HG03342 (cell line): ENCODE measurements around the gene SHMT1.
"Not testable (repeated sequence)": the region's sequence is repeated elsewhere in the genome, so short reads cannot be mapped to it uniquely, and the experiment has no call there.

ENCODE experiments used
- ATAC-seq: cut with Tn5 transposase; IDR thresholded peaks from one replicate; pipeline ENCODE4 v1.9.1; 2021; ENCODE audit warnings: mild to moderate bottlenecking, moderate library complexity; ENCODE audit not compliant: unreplicated experiment

Gene SHMT1

DNA sequence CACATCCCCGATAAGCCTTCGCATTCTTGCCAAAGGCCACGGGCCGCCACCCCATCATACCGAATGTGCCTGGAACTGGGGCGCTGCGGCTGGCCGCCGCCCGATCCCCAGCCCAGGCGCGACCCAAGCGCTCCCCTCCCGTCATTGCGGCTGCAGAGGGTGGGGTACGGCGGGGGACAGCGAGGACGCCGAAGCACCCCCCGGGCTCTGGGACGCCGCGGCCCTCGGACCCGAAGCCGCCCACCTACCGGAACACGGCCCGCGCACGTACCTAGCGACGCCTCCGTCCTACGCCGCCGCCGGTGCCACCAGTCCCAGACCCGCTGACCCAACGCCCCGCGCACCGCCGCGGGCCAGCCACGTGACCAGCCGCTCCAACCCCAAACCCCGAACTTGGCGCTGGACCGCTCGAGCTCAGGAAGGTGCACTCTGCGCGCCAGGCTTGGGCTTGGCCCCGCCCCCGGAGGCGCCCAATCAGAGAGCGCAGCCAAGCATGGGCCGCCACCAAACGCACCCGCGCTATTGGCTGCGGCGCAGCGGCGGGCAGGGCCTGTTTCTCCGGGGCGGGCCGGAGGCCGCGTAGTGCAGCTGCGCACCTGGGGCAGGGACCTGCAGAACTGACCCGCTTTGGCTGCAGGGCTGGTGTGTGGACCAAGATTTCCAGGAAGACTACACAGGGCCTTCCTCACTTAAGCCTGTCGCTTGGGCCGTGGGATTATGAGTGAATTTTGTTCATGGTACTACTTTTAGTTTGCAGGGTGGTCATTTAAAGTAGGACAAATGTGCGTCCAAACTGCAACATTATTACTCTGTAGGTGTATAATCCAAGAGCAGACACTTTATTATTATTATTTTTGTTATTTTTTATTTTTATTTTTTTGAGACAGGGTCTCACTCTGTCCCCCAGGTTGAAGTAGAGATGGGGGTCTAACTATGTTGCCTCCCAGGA lies at the start of gene SHMT1:
TSS of gene SHMT1 (minus strand) at position 450 of the 949 bp plus-strand sequence. CDS start 7,569 bp downstream, outside the sequence.
- ATAC-seq = peak; percentile 97

DNA sequence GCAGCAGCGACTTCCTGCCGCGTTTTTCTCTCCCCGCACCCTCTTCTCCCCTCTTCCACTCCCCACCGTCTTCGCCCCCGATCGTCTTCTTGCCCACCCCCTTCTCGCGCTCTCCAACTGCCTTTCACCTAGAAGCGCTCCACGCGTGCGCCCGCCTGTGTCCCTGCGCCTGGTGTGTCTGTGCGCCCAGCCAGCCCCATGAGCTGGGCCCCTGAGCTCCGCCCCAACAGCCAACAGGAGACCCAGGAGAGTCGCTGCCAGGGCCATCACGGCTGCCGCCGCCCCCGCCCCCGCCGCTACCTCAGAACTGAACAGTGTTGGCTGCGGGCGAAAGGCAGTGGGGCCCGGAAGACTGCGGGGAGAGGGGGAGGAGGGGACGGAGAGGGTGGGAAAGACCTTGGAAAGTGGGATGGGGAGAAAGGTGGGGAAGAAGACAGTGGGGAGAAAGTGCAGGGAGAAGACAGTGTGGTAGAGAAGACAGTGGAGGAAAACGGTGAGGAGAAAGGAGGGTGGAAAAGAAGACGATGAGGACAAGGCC lies 48.7 kb upstream of the SHMT1 start:
- peak; percentile 66 for ATAC-seq

DNA sequence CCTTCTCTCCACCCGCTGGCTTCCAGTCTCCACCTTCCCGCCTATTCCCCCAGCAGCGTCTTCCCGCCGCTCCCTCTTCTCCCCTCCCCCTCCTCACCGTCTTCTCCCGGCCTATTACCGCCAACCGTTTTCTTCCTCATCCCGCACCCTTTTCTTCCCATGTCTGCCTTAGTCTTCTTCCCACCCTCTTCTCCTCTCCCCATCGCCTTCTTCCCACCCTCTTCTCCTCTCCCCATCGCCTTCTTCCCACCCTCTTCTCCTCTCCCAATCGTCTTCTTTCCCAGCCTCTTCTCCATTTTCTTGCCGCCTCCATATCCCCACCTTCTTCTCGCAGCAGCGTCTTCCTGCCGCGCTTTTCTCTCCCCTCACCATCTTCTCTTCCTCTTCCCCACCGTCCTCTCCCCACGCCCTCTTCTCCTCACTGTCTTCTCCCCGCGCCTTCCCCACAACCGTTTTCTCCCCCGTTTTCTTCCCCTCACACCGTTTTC lies 48.1 kb upstream of the SHMT1 start:
- ATAC-seq = not testable (repeated sequence)

DNA sequence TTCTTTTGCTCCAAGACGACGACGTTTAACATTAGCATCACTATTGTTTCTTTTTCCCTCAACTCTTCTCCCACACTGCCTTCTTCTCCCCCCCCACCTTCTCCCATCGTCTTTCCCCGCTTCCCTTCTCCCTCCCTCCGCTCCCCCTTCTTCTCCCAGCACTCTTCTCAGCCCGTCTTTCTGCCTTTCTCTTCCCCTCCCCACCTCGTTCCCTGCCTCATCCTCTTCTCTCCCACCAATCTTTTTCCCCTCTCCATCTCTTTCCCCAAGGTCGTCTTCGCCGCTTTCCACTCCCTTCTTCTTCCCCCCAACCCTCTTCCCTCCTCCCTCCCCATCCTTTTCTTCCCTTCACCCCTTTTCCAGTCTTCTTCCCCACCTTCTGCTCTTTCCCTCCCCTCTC lies 47.4 kb upstream of the SHMT1 start:
- not testable (repeated sequence) for ATAC-seq

DNA sequence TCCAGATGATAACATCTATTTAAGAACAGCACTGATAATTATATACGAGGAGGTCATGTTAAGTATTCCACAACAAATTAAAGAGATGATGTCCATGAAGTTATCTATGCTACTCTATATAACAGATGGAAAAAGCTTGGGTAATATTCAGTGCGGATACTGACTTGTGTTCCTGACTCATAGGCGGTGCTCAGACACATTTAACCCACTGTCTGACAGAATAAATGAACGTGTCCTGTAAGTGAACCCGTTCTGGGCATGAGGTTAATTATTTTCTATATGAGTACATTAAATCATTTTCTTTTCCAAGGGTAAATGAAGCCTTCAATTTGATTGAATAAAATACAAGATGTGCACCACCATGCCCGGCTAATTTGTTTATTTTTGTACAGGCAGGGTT lies 46.0 kb upstream of the SHMT1 start:
- not testable (repeated sequence) for ATAC-seq

DNA sequence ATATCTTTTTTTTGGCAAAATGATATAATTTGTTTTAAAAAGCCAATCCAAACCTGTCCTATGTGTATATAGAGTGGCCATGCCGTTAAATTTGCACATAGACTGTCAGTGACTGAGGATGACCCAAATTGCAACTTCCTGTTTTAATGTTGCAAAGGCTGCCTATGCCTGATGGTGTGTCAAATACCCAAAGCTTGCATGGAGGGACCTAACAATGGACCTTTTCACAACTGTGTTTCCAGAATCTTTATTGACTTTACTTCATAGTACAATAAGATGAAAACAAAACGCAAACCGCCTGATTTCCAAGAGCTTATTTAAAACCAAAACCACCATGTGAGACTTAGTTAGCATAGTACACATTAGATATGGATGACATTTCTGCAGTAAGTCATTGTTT lies 45.6 kb upstream of the SHMT1 start:
- ATAC-seq = not testable (repeated sequence)

DNA sequence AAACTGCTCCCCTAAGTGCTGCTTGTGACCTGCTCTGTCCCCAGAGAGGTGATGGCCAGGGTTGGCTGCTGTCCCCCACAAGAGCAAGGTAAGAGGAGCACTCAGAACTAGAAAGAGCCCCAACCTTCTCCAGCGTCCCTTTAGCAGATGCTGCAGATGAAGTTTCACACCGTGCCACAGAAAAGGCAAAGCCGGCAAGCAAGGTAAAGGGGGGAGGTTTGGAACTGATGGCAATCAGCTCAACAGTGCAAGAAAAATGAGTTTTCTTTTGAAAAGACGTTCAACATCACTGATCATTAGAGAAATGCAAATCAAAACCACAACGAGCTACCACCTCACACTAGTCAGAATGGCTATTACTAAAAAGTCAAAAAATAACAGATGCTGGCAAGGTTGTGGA lies 40.3 kb upstream of the SHMT1 start:
- peak; percentile 86 for ATAC-seq

DNA sequence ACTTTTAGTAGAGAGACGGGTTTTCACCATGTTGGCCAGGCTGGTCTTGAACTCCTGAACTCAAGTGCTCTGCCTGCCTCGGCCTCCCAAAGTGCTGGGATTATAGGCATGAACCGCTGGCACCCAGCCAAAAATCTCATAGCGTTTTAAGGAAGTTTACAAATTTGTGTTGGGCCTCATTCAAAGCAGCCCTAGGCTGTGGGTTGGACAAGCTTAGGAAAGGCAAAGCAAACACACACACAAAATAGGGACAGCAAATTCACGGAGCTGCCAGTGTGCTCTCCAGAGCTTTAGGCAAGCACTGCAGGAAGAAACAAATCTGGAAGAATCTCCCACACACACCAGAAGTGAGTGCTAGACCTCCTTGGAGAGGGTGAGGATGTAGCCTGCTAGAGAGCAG lies 39.8 kb upstream of the SHMT1 start:
- not testable (repeated sequence) for ATAC-seq

DNA sequence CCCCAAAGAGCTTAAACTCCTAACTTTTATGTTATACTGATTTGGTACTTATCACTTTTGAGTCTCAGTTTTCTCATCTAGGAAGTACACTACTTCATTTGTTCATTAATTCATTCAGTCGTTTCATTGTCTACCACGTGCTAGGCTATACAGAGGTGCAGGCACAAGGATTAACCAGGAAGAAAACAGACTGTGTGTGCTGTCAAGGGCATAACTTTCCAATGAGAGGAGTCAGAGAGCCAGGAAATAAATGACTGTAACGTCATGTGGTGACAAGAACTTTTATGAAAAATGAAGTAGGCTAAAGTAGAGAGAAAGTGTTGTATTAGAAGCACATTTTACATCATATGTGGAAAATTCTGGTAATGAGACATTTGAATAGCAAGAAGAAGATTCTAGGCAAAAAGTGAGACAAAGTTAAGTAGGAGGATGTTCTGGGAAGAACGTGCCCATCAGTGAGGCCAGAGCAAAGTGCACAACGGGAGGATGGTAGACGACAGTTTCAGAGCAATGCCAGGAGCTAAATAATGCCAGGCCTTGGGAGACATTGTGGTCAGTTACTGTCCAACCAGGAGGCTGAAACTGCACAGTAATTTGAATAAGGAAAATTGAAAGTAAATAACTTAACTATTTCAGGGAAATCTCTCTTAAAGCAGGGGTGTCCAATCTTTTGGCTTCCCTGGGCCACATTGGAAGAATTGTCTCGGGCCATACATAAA lies 38.7 kb upstream of the SHMT1 start:
- ATAC-seq = not testable (repeated sequence)

DNA sequence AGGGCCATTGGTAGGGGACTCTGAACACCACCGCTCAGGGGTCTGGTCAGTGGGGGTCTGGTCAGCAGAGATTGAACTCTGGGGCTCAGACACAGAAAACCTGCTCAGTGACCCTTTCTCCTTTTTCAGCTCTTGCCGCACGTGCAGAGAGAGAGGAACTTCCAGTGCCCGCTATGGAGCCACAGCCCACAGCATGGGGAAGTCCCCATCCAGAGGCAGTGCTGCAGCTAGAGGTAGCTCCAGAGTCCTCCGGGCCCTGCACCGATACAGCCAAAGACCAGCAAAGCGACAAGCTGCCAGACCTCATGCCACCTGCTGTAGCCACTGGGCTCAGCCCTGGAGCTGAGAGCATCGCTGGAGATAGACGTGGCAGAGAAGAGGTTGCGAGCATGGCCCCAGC lies 25.4 kb upstream of the SHMT1 start:
- not testable (repeated sequence) for ATAC-seq

DNA sequence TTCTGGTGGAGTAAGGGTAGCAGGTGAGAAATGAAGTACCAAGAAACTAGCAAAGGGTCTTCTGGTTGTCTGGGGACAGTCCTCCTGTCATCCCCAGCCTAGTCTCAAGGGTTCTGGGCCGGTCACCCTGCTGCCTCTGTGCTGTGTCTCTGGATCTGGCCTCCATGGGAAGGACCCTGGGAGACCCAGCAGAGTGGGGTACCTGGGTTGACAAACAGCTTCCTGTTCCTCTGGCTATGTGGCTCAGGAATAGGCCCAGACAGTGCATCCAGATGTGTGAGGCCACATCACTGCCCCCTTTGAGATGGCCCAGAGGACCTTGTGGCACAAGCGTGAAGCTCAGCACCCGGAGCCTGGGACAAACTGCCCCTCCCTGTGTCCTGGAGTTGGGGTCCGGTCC lies 24.9 kb upstream of the SHMT1 start:
- ATAC-seq = not testable (repeated sequence)

DNA sequence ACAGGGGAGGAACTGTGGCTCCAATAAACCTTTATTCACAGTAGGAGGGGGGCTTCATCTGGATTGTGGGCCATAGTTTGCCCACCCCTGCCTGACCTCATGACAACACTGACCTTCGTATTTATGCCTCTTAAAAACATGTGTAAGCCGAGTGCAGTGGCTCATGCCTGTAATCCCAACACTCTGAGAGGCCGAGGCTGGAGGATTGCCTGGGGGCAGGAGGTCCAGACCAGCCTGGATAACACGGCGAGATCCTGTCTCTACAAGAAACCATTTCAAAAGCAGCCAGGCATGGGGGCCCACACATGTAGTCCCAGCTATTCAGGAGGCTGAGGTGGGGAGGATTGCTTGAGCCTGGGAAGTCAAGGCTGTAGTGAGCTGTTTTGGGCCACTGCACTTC lies 24.2 kb upstream of the SHMT1 start:
- not testable (repeated sequence) for ATAC-seq

DNA sequence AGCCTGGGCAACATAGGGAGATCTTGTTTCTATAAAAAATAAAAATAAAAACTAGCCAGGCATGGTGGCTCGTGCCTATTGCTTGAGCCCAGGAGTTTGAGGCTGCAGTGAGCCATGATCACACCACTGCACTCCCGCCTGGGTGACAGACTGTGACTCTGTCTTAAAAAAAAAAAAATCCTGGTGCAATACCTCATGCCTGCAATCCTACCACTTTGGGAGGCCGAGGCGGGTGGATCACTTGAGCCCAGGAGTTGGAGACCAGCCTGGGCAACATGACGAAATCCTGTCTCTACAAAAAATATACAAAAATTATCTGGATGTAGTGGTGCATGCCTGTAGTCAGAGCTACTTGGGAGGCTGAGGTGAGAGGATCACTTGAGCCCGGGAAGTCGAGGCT lies 20.9 kb upstream of the SHMT1 start:
- ATAC-seq = not testable (repeated sequence)

DNA sequence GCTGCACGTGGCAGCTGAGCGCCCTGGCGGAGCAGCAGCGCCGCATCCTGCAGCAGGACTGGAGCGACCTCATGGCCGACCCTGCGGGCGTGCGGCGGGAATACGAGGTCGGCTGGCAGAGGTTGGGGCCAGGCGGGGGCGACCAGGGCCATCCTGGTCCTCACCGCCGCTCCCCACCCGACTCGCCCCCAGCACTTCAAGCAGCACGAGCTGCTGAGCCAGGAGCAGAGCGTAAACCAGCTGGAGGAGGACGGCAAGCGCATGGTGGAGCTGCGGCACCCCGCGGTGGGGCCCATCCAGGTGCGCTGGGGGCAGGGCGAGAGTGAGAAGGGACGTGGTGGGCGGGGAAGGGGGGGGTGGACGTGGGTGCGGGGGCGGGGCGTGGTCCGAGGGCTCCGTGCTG lies 19.7 kb upstream of the SHMT1 start:
- not testable (repeated sequence) for ATAC-seq

DNA sequence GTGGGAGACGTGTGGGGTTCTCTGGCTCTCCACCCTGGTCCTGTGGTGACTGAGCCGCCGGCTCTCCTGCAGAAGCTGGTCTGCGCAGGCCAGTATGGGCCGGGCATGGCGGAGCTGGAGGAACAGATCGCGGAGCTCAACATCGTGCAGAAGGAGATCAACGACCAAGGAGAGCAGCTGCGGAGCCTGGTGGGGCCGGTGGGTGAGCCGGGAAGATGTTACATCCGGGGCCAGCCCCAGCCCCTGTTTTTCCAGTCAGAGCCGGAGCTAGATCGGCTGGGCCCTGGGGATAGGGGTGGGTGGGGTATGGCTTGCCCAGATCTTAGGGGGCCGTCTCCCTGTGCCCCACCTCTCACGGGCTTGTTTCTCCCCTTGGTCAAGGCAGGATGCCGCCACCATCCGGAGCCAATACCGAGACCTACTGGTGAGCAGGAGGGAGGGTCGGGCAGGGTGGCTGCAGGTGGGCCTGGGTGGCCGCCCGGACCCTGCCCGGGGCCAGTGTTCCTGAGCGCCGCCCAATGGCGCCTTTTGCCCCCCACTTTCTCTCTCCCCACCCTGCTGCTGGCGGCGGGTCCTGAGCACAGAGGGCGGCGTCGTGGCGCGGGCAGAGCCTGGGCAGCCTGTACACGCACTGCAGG lies 19.2 kb upstream of the SHMT1 start:
- no peak for ATAC-seq

DNA sequence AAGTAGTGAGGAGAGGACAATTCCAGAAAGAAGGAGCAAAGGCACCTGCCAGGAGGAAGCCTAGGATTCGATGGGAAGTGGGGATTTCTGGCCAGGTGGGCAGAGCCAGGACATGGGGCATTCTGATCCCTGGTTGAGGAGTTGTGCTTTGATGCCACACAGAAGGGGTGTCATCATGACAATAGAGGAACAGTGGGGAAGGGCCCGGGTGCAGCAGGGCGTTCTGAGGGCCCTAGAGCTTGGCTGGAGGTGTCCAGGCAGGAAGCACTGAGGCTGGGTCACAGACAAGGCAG lies 18.5 kb upstream of the SHMT1 start:
- ATAC-seq = no peak

DNA sequence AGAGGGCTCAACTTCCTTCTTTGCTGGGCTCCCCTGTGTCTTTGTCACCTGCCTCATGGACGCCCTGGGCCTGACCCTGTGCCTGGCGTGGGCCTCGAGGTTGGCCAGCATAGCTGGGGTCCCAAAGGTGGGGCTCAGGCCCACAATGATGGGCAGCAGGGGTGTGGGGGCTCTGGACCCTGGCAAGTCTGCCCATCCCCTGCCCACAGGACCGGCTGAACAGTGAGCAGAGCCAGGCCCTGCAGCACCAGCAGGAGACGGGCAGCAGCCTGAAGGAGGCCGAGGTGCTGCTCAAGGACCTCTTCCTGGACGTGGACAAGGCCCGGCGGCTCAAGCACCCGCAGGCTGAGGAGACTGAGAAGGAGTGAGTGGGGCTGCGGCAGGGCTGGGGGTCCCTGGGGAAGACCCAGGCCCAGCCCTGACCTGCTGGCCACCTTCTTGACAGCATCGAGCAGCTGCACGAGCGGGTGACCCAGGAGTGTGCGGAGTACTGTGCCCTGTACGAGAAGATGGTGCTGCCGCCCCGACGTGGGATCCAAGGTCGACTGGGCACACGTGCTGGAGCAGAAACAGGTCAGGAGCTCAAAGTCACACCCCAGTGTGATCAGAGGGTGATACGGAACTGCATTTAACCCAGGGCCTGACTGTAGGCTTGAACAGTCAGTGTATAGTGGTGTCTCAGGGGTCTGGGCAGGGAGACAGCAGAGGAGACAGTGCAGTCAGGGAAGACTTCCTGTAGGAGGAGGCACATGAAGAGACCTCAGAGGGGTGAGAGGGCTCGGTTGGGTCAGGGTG lies 18.0 kb upstream of the SHMT1 start:
- no peak for ATAC-seq

DNA sequence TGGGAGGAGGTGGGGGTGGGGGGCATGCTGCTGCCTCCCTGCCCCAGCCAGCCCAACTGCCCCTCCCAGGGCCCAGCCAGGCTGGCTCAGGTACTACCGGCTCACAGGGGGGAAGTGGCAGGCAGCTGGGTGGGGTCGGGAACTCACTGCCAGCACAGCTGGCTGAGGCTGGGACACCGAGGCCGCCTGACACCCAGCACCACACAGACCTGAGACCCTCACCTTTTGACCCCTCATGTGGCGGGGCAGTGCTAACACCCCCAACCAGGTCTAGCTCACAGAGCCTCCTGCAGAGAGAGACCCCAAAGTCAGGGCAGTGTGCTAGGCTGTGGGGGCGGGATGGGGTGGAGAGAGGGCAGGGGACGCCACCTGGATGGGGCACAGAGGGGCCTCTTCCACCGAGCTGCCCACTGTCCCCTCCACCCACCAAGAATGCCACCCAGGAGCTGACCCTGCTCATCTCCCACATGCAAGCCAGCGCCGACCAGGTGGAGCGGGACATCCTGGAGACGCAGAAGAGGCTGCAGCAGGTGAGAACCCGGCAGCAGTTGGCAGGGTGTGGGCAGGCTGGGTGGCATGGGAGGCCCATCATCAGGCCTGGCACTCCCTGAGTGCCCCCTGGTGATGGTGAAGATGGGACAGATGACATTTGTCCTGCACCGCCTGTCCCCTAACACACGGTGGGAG lies 17.3 kb upstream of the SHMT1 start:
- no peak for ATAC-seq

DNA sequence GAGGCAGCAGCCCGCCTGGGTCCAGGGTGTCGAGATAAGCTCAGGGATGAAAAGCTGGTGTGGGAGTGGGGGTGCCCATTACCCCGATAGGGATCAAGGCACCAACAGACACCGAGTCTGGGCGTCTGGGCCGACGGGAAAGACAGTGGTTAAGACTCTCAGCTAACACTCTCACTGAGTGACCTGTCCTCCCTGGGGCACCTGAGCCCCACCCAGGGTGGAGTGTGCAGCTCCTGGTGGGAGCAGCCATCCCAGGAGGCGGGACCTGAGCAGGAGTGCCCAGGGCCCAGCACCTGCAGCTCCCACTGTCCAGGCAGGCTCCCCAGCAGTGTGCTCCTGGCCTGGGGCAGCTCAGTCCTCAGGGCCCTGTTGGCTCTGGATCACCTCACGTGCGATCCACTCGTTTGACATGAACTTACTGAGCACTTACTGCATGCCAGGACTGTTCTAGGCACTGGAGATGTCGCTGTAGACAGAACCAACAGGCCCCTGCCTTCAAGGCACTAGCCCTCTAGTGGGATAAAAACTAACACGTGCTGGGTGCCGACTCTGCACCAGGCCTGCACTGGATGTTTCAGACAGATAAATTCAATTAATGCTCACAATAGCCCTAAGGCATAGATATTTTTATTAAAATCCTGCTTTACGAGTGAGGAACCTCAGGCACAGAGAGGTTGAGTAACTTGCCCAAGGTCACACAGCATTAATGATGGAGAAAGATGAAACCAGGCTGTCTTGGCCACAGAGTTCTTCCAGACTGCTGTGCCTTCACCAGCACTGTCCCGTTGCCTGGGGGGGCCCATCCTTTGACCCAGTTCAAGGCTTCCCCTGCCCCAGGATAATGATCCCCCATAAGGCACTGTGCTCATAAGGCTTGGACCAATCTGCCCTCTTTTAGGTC lies 16.1 kb upstream of the SHMT1 start:
- ATAC-seq = no peak
